HepG2 (cell line): ENCODE data around the gene UPB1. TPM values are rescaled to one million over a fixed set of nuclear protein-coding genes. Genes with fewer than 3 reads are reported as not detected.

Experiments used
- HNF1A ChIP-seq, 2 experiments: sonication (generic) in 1 of 2; formaldehyde crosslinking in 1 of 2; IDR thresholded peaks; 2 replicates each; pipeline versions ENCODE4 v1.4.0 to v1.6.1; 2016 to 2020; ENCODE audit warnings: borderline replicate concordance in 1 of 2, low read depth in 1 of 2, mild to moderate bottlenecking in 1 of 2, missing genetic modification reagents in 1 of 2
- RAD51 ChIP-seq: fragments of 450-650 bp; IDR thresholded peaks from 2 replicates; pipeline ENCODE4 v1.6.1; 2016; ENCODE audit warnings: borderline replicate concordance
- SMYD3 ChIP-seq: sonication (generic); formaldehyde crosslinking; IDR thresholded peaks from 2 replicates; pipeline ENCODE4 v1.8.1; 2023; ENCODE audit warnings: mild to moderate bottlenecking, missing genetic modification reagents
- ZBTB46 ChIP-seq: sonication (generic); formaldehyde crosslinking; IDR thresholded peaks from 2 replicates; pipeline ENCODE4 v1.4.0; 2020; ENCODE audit warnings: mild to moderate bottlenecking, missing genetic modification reagents, borderline replicate concordance
- ZNF343 ChIP-seq: sonication (generic); formaldehyde crosslinking; IDR thresholded peaks from 2 replicates; pipeline ENCODE4 v1.4.0; 2020; ENCODE audit warnings: mild to moderate bottlenecking, missing genetic modification reagents
- ZNF850 ChIP-seq: sonication (generic); formaldehyde crosslinking; conservative IDR thresholded peaks from 2 replicates; pipeline ENCODE4 v1.9.0; 2021; ENCODE audit warnings: mild to moderate bottlenecking, missing genetic modification reagents
- polyA plus RNA-seq, 8 experiments: library from polyadenylated mRNA; depleted of rRNA in 3 of 8; stranded (reverse) in 7 of 8; unstranded in 1 of 8; fragments of >200 nt; fragmentation: Illumina TruSeq in 4 of 8; extraction: Trizol in 4 of 8; gene quantifications; 2 replicates each; pipeline versions ENCODE4 v1.2.1 to v1.2.3, GENCODE V29; 2011 to 2016; ENCODE audit warnings: low read depth in 4 of 8, missing spikeins in 1 of 8, mixed read lengths in 1 of 8; ENCODE audit not compliant: insufficient read depth in 1 of 8
- total RNA-seq, 5 experiments: library from RNA; depleted of rRNA; stranded (reverse); fragments of >200 nt; fragmentation: Illumina TruSeq; extraction: Trizol; gene quantifications; 2 replicates each; pipeline ENCODE4 v1.2.3, GENCODE V29; 2016; ENCODE audit warnings: low read depth in 1 of 5
- TF ChIP-seq, protein P1 (sequence below): sonication (generic); formaldehyde crosslinking; IDR thresholded peaks from 2 replicates; pipeline ENCODE4 v1.8.0; 2022; ENCODE audit warnings: missing genetic modification reagents, mild to moderate bottlenecking, inconsistent platforms, borderline replicate concordance

The UPB1 gene
- total and polyA plus RNA-seq, 2 of the 13 experiments (the other 11 are each of a cell fraction or from before 2014, with no cell fraction given): 0.38 to 1.2 TPM

DNA sequence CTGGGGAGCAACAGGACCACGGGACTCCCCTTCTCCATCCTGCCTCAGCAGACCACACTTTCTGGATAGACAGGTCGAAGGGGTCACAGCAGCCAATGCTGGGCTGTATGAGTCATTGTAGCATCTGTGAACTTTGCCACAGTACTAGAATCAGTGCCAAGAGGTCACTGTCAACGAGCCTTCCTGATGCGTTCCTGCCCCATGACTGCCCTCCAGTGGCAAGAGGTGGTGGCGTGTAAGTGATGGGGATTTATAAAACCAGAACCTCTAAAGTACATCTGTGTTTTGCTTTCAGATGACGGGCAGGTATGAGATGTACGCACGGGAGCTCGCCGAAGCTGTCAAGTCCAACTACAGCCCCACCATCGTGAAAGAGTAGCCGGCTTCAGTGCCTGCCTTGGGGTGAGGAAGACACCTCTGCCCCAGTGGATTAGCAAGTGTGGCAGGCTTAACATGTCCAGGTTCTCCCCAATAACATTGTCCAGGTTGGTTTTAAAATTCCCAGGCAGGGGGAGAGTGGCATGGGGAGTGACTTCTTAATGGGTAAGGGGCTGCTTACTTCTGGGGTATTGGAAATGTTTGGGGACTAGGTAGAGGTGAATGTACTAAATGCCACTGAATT is 30.4 kb downstream of the UPB1 start (continued):
- TF ChIP-seq, protein P1, sequence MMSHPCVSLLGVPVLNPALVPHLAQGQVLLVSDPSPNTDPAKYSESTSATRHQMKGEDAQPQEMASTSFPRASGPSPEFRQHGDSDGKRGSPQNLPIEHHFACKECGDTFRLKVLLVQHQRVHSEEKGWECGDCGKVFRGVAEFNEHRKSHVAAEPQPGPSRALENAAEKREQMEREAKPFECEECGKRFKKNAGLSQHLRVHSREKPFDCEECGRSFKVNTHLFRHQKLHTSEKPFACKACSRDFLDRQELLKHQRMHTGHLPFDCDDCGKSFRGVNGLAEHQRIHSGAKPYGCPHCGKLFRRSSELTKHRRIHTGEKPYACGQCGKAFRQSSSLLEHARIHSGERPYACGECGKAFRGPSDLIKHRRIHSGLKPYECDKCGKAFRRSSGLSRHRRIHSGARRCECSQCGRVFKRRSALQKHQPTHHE (CRISPR knock-in tag): no peak
- no peak for TF ChIP-seq ZBTB46 (CRISPR knock-in tag)
- TF ChIP-seq ZNF850 (CRISPR knock-in tag): no peak
- TF ChIP-seq RAD51: no peak
- no peak for TF ChIP-seq ZNF343 (CRISPR knock-in tag)
- no peak for TF ChIP-seq HNF1A (IDR thresholded peaks at IDR 0.05; ENCODE audit: low read depth)
- no peak; the same call in 1 of the 2 replicates for TF ChIP-seq HNF1A (CRISPR knock-in tag; IDR thresholded peaks at IDR 0.05; ENCODE audit: borderline replicate concordance)
- no peak for TF ChIP-seq SMYD3 (CRISPR knock-in tag)
